HG03378 (cell line): ENCODE data around the gene TGIF1.

Experiments used
- ATAC-seq: cut with Tn5 transposase; IDR thresholded peaks from one replicate; pipeline ENCODE4 v1.9.1; 2021; ENCODE audit warnings: mild to moderate bottlenecking, moderate library complexity; ENCODE audit not compliant: unreplicated experiment

The TGIF1 gene

DNA sequence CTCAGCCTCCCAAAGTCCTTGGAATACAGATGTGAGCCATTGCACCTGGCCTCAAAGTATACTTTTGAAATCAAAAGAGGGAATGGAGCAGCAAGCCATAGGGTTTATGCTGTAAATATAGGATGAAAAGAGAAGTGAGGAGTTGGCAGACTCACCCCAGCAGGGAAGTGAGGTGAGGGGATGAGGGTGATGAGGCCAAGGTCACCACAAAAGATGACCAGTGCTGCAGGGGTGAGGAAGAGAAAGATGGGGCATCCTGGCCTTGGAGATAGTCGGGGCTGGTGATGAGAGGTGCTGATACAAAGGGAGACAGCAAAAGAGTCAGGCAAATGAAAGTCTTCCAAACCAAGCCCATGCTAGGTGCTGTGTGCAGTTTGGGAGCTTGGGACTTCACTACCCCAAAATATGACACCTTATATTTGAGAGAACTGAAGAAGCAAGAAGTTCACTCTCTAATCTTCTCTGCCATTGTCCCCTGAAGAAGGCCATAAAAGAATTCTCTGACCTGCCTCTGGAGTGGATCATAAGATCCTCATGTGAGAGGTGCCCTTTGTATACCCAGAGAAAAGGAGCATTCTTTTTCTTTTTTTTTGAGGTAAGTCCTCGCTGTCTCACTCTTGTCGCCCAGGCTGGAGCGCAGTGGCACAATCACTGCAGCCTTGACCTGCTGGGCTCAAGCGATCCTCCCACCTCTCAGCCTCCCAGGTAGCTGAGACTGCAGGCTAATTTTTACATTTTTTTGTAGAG, 31.0 kb downstream of the TGIF1 start:
- no peak for ATAC-seq

DNA sequence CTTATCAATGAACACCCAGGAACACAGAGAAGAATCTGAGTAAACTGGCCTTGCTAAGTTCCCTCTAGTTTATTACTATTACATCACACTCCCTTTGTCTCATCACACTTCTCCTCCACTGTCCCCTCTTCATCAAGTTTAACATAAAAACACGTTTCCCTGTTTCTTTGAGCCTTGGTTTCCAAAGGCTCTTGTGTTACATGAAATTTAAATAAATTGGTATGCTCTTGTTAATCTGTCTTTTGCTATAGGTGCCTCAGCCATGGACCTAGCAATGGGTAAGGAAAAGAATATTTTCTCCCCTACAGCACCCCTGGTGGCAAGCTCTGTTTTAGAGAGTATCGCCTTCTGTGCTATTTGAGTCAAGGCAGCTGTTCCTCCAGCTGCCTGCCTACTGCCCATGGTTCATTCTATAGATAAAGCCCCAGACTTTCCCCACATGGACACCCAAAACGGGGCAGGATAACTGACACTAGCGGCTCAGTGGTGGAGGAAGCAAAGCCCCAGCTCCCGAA, 31.8 kb downstream of the TGIF1 start:
- peak; percentile 59 for ATAC-seq

GRCh38 chr18:3482258-3482657, 32.3 kb downstream of the TGIF1 start:
- ATAC-seq: no peak

GRCh38 chr18:3485153-3486149, 35.5 kb downstream of the TGIF1 start:
- ATAC-seq: peak; percentile 56

DNA sequence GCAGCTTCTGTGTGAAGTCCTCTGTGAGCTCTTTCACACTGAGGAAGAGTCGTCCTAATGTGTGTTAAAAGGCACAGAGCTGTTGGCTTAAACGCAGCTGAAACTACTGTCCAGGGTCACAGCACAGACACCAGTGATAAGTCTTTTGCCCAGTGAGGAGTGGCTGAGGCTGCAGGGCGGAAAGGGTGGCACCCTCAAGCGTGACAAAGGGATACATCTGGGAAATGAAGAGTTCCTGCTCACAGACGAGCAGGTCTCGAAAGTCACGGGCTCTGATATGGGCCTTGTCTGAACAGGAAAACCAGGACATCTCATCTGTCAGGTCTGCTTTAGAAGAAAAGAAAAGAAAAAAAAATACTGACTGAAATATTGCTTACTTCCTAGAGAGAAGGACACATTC, 36.5 kb downstream of the TGIF1 start:
- no peak for ATAC-seq

- no peak for ATAC-seq
Observed at GRCh38 chr18:3489462-3489861, 39.5 kb downstream of the TGIF1 start.

DNA sequence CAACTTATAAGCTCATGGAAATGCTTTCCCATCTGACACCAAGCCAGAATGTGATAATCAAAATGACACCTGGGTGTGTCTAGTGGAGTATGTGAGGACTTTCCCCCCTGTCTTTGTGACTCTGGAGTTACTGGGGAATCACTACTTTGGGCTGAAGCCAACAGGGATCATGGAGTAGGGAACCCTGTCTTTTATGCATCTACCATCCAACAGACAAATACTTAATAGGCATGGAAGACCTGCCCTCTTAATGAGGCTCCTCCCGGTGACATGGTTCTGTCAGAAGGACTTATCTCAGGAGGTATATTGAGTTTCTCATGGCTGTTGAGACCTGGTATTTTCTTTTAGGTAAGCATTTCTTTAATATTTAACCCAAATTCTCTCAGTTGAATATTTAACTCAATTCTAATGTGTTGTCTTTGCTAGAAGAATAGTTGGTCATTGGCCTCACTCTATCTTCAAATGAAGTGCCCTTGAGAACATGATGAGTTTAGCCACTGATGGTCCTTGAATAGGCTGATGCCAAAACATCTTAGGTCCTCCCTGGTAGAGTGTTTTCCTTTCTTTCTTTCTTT, 42.1 kb downstream of the TGIF1 start:
- no peak for ATAC-seq

GRCh38 chr18:3492721-3493120, 42.7 kb downstream of the TGIF1 start:
- ATAC-seq: no peak

DNA sequence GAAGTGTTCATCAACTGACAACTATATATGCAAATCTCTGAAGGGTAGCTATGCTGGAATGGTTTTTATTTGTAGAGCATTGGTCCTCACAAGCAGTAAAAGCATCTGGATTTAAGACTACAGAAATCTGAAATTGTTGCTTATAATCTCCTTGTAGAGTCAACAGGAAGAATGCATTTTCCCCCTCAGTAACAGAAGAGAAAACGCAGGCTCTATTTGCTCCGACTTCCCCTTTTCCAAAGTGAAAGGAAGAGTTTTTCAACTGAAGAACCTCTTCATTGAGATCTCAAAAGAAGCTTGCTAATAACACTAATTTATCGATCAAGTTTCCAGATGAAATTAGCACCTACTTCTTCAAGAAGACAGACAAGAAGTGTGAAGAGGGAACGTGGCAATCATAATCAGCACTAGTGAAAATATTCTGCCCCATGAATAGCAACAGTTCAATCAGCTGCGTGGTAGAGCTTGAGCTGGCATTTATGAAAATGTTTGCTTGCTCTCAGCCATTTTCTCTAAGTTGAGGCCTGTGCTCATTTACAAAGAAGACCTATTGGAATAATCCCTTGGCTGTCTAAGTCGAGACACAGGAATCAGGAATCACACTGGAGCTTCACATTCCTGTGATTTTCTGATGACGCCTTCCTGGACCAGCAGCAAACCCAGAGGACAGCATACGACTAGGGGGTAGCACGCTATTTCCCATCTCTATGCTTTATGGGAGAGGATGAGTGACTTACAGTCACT, 43.7 kb downstream of the TGIF1 start:
- no peak for ATAC-seq

DNA sequence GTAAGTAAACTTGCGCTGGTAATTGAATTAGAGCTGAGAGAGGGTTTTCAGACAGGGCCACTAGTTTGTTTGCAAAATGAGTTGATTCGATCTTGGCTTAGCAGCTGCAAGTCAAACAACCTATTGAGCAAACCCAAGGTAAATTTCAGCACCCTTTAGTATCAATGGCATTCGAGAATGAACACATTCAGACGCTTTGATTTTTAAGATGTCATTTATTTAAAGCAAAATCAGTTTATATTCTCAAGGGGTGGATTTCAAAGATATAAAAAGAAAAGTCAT, 44.2 kb downstream of the TGIF1 start:
- no peak for ATAC-seq

DNA sequence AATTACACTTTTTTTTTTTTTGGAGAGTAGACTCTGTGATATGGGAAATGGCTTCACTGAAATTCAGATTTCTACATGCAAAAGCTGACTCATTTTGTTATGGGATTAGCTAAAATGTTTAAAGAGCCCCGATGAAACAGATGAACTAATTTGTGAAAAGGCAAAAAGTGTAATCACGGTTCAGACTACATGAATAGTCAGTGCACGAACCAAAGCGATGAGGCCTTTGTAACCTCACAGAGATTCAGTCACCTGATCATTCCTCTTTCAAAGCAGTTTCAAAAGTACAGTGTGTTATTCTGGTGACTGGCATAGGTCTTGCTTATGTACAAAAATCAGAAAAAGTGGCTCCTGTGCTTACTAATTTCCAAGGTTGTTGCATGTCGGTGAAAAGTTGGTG, 44.6 kb downstream of the TGIF1 start:
- ATAC-seq: no peak

GRCh38 chr18:3495691-3496430, 45.9 kb downstream of the TGIF1 start:
- no peak for ATAC-seq

GRCh38 chr18:3498698-3499471, 48.9 kb downstream of the TGIF1 start:
- ATAC-seq: no peak

DNA sequence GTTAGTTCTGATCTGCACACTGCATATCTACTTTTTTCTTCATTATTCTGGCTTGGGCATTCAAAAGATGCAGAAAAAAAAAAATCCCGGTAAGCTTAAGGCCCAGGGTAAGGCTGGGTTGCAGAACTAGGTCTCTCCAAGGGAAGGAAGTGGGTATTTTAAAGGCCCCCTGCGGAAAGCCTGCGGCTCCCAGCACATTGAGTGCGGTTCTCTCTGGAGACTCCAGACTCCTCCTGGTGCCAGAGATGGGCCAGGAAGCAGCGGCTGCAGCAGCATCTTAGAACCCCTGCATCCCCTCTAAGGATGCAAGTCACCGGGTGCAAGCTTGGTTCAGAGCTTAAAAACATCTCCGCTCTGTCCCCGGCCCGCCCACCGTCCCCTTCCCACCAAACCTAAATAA, 49.5 kb downstream of the TGIF1 start:
- no peak for ATAC-seq

- no peak for ATAC-seq
Observed at GRCh38 chr18:3500016-3500415, 50.0 kb downstream of the TGIF1 start.

GRCh38 chr18:3502650-3503049, 52.7 kb downstream of the TGIF1 start:
- ATAC-seq: no peak

DNA sequence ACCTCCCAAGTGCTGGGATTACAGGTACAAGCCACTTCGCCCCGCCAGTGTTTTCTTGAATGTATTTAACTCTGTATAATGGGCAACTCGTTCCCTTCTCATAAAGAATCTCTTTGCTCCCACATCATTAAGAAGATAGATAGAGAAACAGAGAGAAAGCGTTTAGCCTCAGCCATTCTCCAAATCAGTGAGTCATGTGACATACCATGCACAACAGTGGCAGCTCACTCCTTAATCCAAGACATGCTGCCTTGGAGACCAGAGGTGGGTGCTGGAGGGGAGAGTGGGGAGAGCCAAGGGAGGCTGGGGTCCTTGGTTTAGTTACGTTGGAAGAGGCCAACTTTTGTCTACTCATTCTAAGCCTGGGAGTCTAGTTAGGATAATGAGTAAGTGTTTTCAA, 54.7 kb downstream of the TGIF1 start:
- no peak for ATAC-seq

DNA sequence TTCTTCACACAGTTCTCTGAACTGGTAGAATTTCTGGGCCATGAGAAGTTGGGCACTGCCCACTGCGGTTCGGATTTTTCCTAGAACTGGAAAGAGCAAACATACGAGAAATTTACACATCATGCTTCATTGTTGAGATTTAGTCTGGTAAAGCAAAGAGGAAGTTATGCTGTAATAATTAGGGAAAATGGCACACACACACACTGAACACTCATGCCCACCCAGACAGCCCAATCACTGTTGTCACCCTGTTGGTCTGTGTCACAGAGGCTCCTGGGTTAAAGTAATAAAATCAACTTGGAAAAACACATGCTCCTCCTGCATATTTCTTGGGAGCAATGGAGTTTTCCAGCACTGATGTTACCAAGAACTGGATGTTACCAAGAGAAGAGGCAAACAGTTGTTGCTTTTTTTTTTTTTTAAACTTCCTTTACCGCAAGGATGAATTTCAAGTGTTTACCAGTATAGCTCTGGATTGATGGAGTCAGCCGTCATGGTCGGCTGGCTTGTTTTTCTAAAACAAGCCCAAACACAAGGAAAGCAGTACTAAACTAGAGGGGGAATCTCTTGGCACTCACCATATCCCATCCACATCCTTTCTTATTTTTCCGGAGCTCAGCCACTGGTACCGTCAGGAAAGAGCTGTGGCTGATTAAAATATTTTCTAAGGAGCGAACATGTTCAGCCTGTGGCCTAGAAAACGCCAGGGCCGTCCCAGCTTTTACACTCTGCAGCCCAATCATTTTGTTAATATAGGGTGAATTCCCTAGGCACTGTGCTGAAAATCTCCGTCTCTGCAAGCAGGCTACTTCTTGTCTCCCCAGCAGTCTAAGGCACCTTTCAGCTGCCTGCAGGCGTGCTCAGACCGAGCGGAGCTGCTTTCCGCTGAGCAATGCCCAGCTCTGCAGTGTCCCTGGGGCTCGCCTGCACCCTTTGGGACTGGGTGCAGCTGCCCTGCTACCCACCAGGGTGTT, 58.9 kb downstream of the TGIF1 start:
- no peak for ATAC-seq
